Measurements from ENCODE around the gene LCLAT1.

Gene LCLAT1

DNA sequence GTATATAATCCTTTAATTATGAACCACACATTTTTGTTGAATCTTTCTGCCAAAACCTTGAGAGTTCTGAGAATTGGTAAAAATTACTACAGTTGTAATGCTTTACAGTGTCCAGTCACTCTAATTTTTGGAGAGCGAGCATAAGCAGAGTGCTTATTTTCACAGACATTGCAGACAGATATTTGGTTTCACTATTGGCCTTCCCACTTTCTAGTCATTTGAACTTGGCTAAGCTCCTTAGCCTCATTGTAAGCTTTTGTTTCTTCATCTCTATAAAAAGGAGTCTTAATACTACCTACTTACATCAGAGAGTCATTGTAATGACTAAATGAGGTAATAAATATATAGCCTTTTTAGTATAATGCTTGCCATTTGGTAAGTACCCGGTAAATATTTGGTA is 80.4 kb downstream of the LCLAT1 start:
- no peak for DNase-seq

GRCh38 chr2:30527859-30528258 is 80.8 kb downstream of the LCLAT1 start:
- DNase-seq: no peak

DNA sequence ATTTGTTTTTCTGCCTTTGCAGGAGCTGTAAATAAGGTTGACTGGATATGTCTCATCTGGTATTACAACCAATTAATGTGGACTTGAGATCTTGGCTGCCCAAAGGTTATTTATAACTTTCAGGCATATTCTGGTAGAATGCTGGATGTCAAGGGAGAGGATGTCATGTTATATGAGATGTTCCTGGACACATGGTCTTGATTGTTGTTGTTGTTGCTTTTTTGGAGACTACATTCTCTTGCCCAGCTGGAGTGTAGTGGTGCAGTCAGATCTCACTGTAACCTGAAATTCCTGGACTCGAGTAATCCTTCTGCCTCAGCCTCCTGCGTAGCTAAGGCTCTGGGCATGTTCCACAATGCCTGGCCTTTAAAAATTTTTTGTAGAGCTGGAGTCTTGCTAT is 83.3 kb downstream of the LCLAT1 start:
- no peak for DNase-seq

DNA sequence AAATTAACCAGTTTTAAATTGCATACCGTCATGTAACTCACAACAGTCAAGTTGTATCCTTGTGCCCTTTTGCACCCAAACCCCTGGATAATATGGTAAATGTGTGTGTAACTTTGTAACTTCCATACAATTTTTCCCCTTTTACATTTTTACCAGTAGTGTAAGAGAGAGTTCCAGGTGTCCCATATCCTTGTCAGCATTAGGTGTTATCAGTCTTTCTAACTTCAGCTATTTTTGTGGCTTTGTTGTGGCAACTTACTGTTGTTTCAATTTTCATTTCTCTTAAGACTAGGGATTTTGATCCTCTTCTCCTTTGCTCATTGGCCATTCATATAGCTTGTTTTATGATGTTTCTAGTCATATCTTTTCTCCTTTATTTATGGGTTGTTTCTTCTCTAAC is 94.6 kb downstream of the LCLAT1 start:
- DNase-seq: no peak

- DNase-seq: no peak
Observed at GRCh38 chr2:30545875-30546274, 98.8 kb downstream of the LCLAT1 start.

GRCh38 chr2:30548386-30548785 is 101.3 kb downstream of the LCLAT1 start:
- no peak for DNase-seq

DNA sequence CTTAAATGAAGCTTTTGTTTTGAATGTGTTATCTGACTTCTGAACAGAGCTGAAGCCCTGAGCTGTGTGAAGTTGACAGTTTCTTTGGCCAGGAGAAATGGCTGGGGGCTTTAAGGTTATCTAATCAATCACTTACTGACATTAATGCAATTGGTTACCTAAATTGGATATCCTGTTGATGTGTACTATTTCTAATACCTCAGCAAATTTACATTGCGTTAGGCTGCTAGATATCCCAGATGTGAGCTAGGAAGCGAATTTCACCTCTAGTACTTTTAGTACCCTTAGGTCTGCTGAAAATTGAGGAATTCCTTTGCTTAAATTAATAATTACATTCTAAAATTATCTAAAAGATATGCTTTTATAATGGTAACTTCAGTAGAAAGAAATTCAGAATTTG is 102.0 kb downstream of the LCLAT1 start:
- DNase-seq: no peak

- DNase-seq: no peak
Observed at GRCh38 chr2:30559544-30560275, 112.7 kb downstream of the LCLAT1 start.

DNA sequence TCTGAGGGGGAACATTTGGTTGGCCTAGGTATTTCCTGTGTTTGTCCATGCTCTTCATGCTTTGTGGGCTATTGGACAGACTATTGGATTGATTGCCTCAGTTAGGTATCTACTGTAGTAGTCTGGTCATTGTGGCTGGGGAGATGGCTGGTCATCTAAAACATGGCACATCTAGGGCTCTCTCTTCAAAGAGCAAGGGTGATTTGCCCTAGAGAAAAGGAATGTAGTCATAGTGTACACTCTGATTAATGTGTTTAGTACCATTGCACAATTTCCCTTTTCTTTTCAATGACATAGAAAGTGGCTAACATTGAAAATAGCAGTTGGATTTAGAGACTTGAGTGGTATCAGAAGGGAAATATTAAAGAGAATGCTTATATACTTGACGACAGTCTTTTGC is 114.3 kb downstream of the LCLAT1 start:
- no peak for DNase-seq

GRCh38 chr2:30565851-30566358 is 118.9 kb downstream of the LCLAT1 start:
- DNase-seq: no peak

- no peak for DNase-seq
Observed at GRCh38 chr2:30566631-30567030, 119.6 kb downstream of the LCLAT1 start.

- no peak for DNase-seq
Observed at GRCh38 chr2:30567317-30567716, 120.3 kb downstream of the LCLAT1 start.

DNA sequence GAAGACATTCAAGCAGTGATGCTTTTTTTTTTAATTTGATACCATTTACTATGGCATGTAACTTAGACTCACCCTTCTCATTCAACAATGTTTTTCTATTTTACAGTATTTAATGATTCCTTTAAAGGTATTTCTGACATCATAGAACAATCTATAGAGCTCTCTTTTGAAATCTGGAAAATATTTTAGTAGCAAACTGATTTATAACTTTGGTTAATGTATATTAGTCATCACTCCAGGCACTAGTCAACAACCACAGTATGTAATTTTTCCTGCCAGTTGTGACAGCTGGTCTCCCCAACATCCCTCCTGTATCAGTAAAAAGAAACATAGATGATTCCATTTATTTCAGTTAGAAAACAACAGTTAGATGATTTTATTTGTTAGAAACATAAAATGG is 122.9 kb downstream of the LCLAT1 start:
- no peak for DNase-seq

- no peak for DNase-seq
Observed at GRCh38 chr2:30577151-30577550, 130.1 kb downstream of the LCLAT1 start.

- DNase-seq: no peak
Observed at GRCh38 chr2:30580391-30580790, 133.3 kb downstream of the LCLAT1 start.

DNA sequence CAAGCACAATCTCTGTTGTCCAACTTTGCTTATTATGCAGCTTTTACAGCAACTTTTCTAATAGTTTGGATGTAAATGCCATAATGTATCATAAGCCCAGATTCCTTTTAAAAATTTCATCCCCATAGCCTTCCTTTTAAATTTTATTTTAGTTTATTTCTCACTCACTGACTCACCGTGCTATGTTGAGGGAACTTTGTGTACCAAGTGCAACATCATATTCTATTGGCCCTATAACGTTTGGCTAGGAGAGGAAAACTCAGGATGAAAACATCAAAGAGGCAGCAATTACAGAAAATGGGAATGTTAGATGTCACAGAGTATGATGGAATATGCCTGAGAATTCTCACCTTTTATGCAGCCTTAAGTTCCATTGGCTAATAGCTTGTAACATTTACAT is 135.5 kb downstream of the LCLAT1 start:
- no peak for DNase-seq

DNA sequence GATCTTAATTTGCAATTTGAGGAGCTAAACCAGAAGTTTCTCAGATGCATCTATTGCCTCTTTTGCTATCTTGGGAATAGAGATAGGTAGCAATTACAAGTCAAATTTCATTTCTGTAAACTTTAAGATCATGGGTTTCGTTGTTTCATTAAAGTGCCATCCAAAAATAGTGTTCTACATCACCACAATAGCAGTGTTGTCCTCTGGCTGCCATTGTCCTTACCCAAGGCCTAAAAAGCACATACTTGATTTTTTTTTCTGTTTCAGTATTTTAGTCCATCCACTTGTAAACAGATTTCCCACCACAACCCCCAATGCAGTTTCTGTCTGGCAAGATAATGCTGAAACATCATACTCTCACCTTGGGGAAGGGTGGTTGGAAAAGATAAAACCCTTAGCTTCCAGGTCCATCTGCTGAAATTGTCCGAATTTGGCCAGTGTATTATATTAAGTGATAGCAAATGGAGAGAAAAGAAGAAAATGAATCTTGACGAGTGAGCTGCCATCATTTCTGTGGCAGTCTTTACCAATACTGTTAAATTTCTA is 136.2 kb downstream of the LCLAT1 start:
- DNase-seq: no peak

GRCh38 chr2:30584116-30584515 is 137.1 kb downstream of the LCLAT1 start:
- no peak for DNase-seq

- DNase-seq: no peak
Observed at GRCh38 chr2:30588994-30589393, 141.9 kb downstream of the LCLAT1 start.

DNA sequence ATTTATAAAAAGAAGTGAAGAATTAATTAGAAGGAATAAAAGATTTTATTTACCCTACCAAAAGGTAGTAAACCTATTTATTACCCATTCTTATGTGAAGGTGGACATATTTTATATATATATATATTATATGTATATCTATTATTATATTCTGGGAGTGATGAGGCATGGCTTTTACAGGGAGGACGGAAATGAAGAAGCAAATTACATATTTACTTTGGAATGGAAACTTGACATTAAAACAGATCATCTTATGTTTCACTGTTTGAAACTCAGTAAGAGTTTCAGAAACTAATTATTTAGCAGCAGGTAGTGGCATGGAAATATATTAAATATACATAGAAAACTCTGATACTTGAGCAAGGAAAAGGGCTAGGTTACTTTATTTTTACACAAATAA is 143.4 kb downstream of the LCLAT1 start:
- no peak for DNase-seq

- DNase-seq: no peak
Observed at GRCh38 chr2:30591186-30591585, 144.1 kb downstream of the LCLAT1 start.

DNA sequence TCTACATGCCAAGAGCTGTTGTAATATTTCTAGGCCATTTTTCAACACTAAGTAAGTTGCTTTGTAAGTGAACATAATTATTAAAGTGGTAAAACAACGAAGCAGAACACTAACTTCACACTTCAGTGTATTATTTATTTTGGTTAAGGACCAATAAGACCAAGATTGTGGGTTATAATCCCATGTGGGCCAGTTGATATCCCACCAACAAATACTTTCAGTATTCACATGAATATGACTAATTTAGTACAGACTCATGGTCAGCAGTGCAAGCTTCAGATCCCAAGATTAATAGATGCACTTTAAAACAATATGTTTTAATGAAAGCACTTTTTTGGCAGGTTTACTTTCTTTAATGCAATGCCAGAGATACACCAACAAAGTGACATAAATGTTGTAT is 154.3 kb downstream of the LCLAT1 start:
- no peak for DNase-seq

GRCh38 chr2:30605197-30605596 is 158.2 kb downstream of the LCLAT1 start:
- no peak for DNase-seq

DNA sequence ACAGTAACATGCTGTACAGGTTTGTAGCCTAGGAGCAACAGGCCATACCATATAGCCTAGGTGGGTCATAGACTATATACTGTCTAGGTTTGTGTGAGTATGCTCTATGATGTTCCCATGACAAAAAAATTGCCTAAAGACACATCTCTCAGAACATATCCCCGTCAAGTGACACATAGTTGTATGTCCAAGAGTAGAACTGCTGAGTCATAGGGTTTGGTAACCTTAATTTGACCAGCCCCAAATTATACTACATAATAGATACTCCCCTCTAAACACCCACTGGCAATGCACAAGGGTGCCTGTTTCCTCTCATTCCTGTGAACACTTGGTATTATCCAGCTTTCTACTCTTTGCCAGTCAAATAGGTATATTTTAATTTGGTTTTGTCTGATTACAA is 161.6 kb downstream of the LCLAT1 start:
- no peak for DNase-seq

DNA sequence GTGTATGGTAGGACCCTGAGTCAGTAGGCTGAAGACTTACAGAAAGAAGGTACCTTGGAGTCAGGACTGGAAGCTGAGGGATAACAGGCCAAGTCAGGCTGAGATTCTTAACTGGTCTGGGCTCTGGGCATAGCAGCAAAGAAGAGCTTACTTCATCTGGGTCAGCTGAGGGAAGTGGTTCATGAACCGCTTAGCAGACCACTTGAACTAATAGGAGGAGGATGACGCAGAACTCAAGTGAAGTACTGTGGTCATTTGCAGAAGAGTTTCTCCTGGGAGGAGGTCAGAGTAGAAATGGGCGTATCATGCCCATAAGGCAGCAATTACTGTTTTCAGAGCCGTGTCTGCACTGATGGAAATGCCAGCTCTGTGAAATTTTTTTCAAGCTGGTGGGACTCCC is 164.5 kb downstream of the LCLAT1 start:
- DNase-seq: no peak

Data from activated CD8-positive, alpha-beta memory T cell treated with anti-CD3 and anti-CD28 coated beads, Interleukin-2, amount 50 U/mL, for 4 hours (primary cell).